ENCODE results near the gene HOXB3.

HOXB3 gene

GRCh38 chr17:48588528-48588927 lies 1.5 kb downstream of the HOXB3 start:
- no peak overlapping the region for H3K4me3 ChIP-seq (ENCODE audit: low read depth, low read length)

- no peak overlapping the region for H3K4me3 ChIP-seq (ENCODE audit: low read depth, low read length)
These were observed 2.0 kb downstream of the HOXB3 start for GRCh38 chr17:48588074-48588415.

- H3K4me3 ChIP-seq (ENCODE audit: low read depth, low read length) = no peak overlapping the region
These were observed 2.6 kb downstream of the HOXB3 start for GRCh38 chr17:48587276-48588073.

- no peak overlapping the region for H3K4me3 ChIP-seq (ENCODE audit: low read depth, low read length)
These were observed 3.4 kb downstream of the HOXB3 start for GRCh38 chr17:48586355-48587258.

- H3K4me3 ChIP-seq (ENCODE audit: low read depth, low read length) = no peak overlapping the region
These were observed 5.8 kb downstream of the HOXB3 start for GRCh38 chr17:48584223-48584741.

GRCh38 chr17:48583708-48584222 lies 6.3 kb downstream of the HOXB3 start:
- no peak overlapping the region for H3K4me3 ChIP-seq (ENCODE audit: low read depth, low read length)

- H3K4me3 ChIP-seq (ENCODE audit: low read depth, low read length) = no peak overlapping the region
These were observed 7.3 kb downstream of the HOXB3 start for GRCh38 chr17:48582750-48583069.

GRCh38 chr17:48579760-48580554 lies 10.1 kb downstream of the HOXB3 start:
- no peak overlapping the region for H3K4me3 ChIP-seq (ENCODE audit: low read depth, low read length)

GRCh38 chr17:48579471-48579759 lies 10.6 kb downstream of the HOXB3 start:
- no peak overlapping the region for H3K4me3 ChIP-seq (ENCODE audit: low read depth, low read length)

GRCh38 chr17:48578616-48579470 lies 11.2 kb downstream of the HOXB3 start:
- H3K4me3 ChIP-seq (ENCODE audit: low read depth, low read length) = no peak overlapping the region

GRCh38 chr17:48577946-48578615 lies 12.0 kb downstream of the HOXB3 start, which contains the start of gene HOXB4:
Gene HOXB4, minus strand, starts transcription at chr17:48578350. Its CDS starts 31 bp downstream, at chr17:48578319.
- no peak within 1 kb of the TSS for H3K4me3 ChIP-seq (ENCODE audit: low read depth, low read length)

- no peak overlapping the region for H3K4me3 ChIP-seq (ENCODE audit: low read depth, low read length)
These were observed 12.6 kb downstream of the HOXB3 start for GRCh38 chr17:48577330-48577945.

- no peak overlapping the region for H3K4me3 ChIP-seq (ENCODE audit: low read depth, low read length)
These were observed 13.3 kb downstream of the HOXB3 start for GRCh38 chr17:48576479-48577309.

GRCh38 chr17:48575673-48576478 lies 14.2 kb downstream of the HOXB3 start:
- no peak overlapping the region for H3K4me3 ChIP-seq (ENCODE audit: low read depth, low read length)

GRCh38 chr17:48575066-48575582 lies 14.9 kb downstream of the HOXB3 start:
- no peak overlapping the region for H3K4me3 ChIP-seq (ENCODE audit: low read depth, low read length)

- H3K4me3 ChIP-seq (ENCODE audit: low read depth, low read length) = no peak overlapping the region
These were observed 15.5 kb downstream of the HOXB3 start for GRCh38 chr17:48574505-48575065.

Data from iPS-11a (cell line).